Heart left ventricle (tissue), 16 donors: ENCODE data around the gene TXNDC11. TPM values are rescaled to one million over a fixed set of nuclear protein-coding genes. Genes with fewer than 3 reads are reported as not detected.

Experiments
- ATAC-seq, 4 donors: fragments of 200-7000 bp; cut with Tn5 transposase; one replicate each; pipeline ENCODE4 v1.9.1; 2020 to 2022; ENCODE audit warnings: moderate library complexity in 4 of 4, mild to moderate bottlenecking in 3 of 4, moderate number of reproducible peaks in 1 of 4
- DNase-seq, 5 donors: peaks; one replicate each; pipeline ENCODE4 v3.0.0-alpha.2; 2020
- H3K27ac ChIP-seq, 12 donors: fragments of 200-600 bp; sonication (generic) in 4 of 12; one replicate each; pipeline versions ENCODE4 v1.5.0 to v1.8.0; 2016 to 2022; ENCODE audit warnings: mild to moderate bottlenecking in 2 of 12
- H3K27me3 ChIP-seq, 9 donors: fragments of 200-600 bp; sonication (generic) in 2 of 9; one replicate each; pipeline versions ENCODE4 v1.5.1 to v1.8.0; 2016 to 2022; ENCODE audit warnings: mild to moderate bottlenecking in 3 of 9
- H3K36me3 ChIP-seq, 9 donors: fragments of 200-600 bp; sonication (generic) in 2 of 9; one replicate each; pipeline versions ENCODE4 v1.5.0 to v1.8.0; 2018 to 2022; ENCODE audit warnings: mild to moderate bottlenecking in 2 of 9
- H3K4me1 ChIP-seq, 12 donors: fragments of 200-600 bp; sonication (generic) in 4 of 12; one replicate each; pipeline versions ENCODE4 v1.5.0 to v1.8.0; 2016 to 2022; ENCODE audit warnings: mild to moderate bottlenecking in 3 of 12
- H3K4me3 ChIP-seq, 12 donors: fragments of 200-600 bp; sonication (generic) in 4 of 12; one replicate each; pipeline versions ENCODE4 v1.5.0 to v1.8.0; 2017 to 2022; ENCODE audit warnings: mild to moderate bottlenecking in 9 of 12, moderate library complexity in 4 of 12
- H3K9me3 ChIP-seq, 12 donors: fragments of 200-600 bp; sonication (generic) in 4 of 12; one replicate each; pipeline versions ENCODE4 v1.5.0 to v1.8.0; 2016 to 2022; ENCODE audit warnings: mild to moderate bottlenecking in 1 of 12
- POLR2A ChIP-seq, 2 donors: fragments of 450-650 bp; IDR thresholded peaks; one replicate each; pipeline ENCODE4 v1.6.1; 2017; ENCODE audit warnings: antibody characterized with exemption in 2 of 2, mild to moderate bottlenecking in 2 of 2, moderate library complexity in 2 of 2
- WGBS, 4 donors: extraction: QIAGEN DNeasy Blood & Tissue Kit in 2 of 4; methylation state at CpG; one replicate each; pipeline versions ENCODE4 v1.1.5 to v1.1.7; 2013 to 2018; 5-methylcytosine and 5-hydroxymethylcytosine counted together
- intact Hi-C, 10 donors: fragments of 100-400 bp; cut with DNase I; formaldehyde crosslinking; loops; one replicate each; pipeline versions ENCODE4 v1.11.1 to v1.14.2; 2022
- polyA plus RNA-seq, 2 donors: library from polyadenylated mRNA; stranded (reverse); fragments of 200-250 nt; gene quantifications; one replicate each; pipeline ENCODE4 v1.2.3, GENCODE V29; 2013
- total RNA-seq, 9 donors: library from RNA; depleted of rRNA in 2 of 9; stranded (reverse); fragments of >200 nt in 2 of 9; fragmentation: NEBNext Ultra II Directional in 3 of 9; extraction: Animal tissue kit (Norgen Biotek cat#: 25700) in 3 of 9; gene quantifications; one replicate each; pipeline versions ENCODE4 v1.1.0 to v1.2.4, GENCODE V29; 2016 to 2023
- TF ChIP-seq, protein P1 (sequence below), 12 donors: fragments of 200-600 bp; sonication (generic) in 4 of 12; IDR thresholded peaks; one replicate each; pipeline versions ENCODE4 v1.5.0 to v1.8.0; 2018 to 2022; ENCODE audit warnings: antibody characterized with exemption in 12 of 12, mild to moderate bottlenecking in 5 of 12
- donor health status: ischemic (EF 13 %, LVEDD 7.1; RV severe dilation, severe dysfunction).
- donor health status: healthy with polysubstance abuse.
- donor health status: DM: no; HTN: yes; CAD: no.
- donor health status: DM: no; HTN: no; CAD: no.
- donor health status: ischemic (EF 25% LVEDD 6.9; RV normal size, moderate dysfunction).
- donor health status: ischemic (EF 25% LVEDD 5.7; RV mildly dilated, moderate dysfunction).
- donor health status: healthy.
- donor health status: DM: yes; HTN: yes; CAD: no.
- donor health status: ischemic (EF 35%, LVEDD 5.7; RV mildly dilated, moderate dysfunction).
- donor health status: nonischemic (EF 11% LVEDD 7.7; RV severe dilation, severe dysfunction).
- donor health status: DM: yes; HTN: yes; CAD: no.
- donor health status: PGD.
- donor health status: ischemic (EF 29% LVEDD 5.4; RV normal size, mild dysfunction).
- donor health status: nonischemic (EF 23%, LVEDD 6.1; RV moderate dilation, normal function).

TXNDC11 gene
- total and polyA plus RNA-seq, 11 donors: 18.9 to 53.1 (median 25.9) TPM

DNA sequence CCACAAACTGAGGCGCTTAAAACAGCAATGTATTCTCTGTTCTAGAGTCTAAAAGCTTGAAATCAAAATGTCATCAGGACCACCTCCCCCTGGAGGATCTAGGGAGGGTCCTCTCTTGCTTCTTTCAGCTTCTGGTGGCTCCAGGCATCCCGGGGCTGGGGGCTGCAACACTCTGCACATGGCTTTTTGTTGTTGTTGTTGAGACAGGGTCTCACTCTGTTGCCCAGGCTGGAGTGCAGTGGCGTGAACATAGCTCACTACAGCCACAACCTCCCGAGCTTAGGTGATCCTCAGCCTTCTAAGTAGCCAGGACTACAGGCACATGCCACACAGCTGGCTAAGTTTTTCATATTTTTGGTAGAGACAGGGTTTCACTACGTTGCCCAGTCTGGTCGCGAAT lies 111.4 kb downstream of the TXNDC11 start:
- no peaks in the 10 kb centered on the region for H3K9me3 ChIP-seq
- H3K36me3 ChIP-seq: no peaks in the 10 kb centered on the region
- no peaks in the 10 kb centered on the region for H3K27me3 ChIP-seq
- intact Hi-C loops: loop anchor here in 1 of 10 donors (10.0 kb wide), 2 partner anchors 46 to 126 kb away; partner anchors contain the start of gene LITAF
- ATAC-seq: no peak
- DNase-seq: no peak
- H3K27ac ChIP-seq: no peak overlapping the region
- TF ChIP-seq, protein P1, sequence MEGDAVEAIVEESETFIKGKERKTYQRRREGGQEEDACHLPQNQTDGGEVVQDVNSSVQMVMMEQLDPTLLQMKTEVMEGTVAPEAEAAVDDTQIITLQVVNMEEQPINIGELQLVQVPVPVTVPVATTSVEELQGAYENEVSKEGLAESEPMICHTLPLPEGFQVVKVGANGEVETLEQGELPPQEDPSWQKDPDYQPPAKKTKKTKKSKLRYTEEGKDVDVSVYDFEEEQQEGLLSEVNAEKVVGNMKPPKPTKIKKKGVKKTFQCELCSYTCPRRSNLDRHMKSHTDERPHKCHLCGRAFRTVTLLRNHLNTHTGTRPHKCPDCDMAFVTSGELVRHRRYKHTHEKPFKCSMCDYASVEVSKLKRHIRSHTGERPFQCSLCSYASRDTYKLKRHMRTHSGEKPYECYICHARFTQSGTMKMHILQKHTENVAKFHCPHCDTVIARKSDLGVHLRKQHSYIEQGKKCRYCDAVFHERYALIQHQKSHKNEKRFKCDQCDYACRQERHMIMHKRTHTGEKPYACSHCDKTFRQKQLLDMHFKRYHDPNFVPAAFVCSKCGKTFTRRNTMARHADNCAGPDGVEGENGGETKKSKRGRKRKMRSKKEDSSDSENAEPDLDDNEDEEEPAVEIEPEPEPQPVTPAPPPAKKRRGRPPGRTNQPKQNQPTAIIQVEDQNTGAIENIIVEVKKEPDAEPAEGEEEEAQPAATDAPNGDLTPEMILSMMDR (IDR thresholded peaks at IDR 0.05): no peak
- peaks cover 0 to 60% (median 6%) of the 10 kb centered on the region in 12 donors for H3K4me1 ChIP-seq
- H3K4me3 ChIP-seq: no peak overlapping the region
- 88 to 91% (median 90%) methylated on average over 7 of the region's 7 CpGs for WGBS, 4 donors

DNA sequence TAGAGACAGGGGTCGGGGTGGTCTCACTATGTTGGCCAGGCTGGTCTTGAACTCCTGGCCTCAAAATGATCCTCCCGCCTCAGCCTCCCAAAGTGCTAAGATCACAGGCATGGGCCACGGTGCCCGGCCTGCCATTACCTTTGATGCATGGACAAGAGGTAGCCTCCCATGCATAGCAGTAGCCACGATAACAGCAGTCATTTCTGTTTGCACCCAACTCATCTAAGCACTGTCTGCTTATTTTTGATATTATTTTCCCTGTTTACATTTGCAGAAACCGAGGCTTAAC lies 111.9 kb downstream of the TXNDC11 start:
- no peak for ATAC-seq
- TF ChIP-seq, protein P1 (IDR thresholded peaks at IDR 0.05): no peak
- TF ChIP-seq POLR2A (IDR thresholded peaks at IDR 0.05): no peak
- 91 to 94% (median 92%) methylated on average over 6 of the region's 6 CpGs for WGBS, 4 donors
- DNase-seq: no peak
- Histone ChIP-seq H3K27ac (no peak overlapping the region), H3K4me3 (no peak overlapping the region), H3K27me3 (no peaks in the 10 kb centered on the region), H3K4me1 (peaks cover 0 to 65% (median 6%) of the 10 kb centered on the region in 12 donors), H3K36me3 (no peaks in the 10 kb centered on the region), H3K9me3 (no peaks in the 10 kb centered on the region)
- intact Hi-C loops: loop anchor here in 1 of 10 donors (10.0 kb wide), 2 partner anchors 46 to 126 kb away; partner anchors contain the start of gene LITAF

DNA sequence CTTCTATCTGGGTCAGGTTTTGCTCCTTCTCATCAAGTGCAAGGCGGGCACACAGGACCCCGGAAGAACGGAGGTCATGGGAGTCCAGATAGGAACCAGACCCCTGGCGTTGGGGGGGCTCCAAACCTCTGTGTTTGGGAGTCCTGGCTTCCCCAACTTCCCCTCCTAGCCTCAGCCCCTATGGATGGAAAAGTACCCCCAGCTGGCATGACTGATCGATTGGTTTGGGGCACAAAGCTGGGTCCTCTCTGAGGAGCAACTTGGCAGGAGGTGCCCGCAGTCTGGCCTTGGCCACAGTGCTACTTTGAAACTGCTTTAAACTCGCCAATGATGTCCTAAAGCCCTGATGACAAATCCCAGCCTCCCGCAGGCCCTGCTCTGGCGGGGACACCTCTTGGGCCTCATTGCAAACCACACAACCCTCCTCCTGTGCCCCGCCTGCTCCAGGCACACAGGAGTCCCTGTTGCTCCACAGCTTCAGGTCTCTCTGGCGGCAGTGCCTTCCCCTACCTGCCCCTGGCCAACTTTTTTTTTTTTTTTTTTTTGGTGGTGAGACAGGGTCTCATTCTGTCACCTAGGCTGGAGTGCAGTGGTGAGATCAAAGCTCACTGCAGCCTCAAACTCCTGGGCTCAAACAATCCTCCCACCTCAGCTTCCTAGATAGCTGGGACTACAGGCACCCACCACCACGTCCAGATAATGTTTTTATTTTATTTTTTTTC lies 112.5 kb downstream of the TXNDC11 start:
- ATAC-seq (no peak), DNase-seq (no peak)
- WGBS, 4 donors: 89 to 91% (median 90%) methylated on average over 12 of the region's 12 CpGs
- peaks cover 0 to 70% (median 6%) of the 10 kb centered on the region in 12 donors for H3K4me1 ChIP-seq
- no peaks in the 10 kb centered on the region for H3K36me3 ChIP-seq
- no peaks in the 10 kb centered on the region for H3K27me3 ChIP-seq
- H3K9me3 ChIP-seq: no peaks in the 10 kb centered on the region
- H3K4me3 ChIP-seq: no peak overlapping the region
- TF ChIP-seq POLR2A (IDR thresholded peaks at IDR 0.05): no peak
- TF ChIP-seq, protein P1 (IDR thresholded peaks at IDR 0.05): no peak
- peak overlapping the region in 6 of 12 donors; percentile 47 to 84 (median 68) for H3K27ac ChIP-seq
- intact Hi-C loops: loop anchor here in 1 of 10 donors (10.0 kb wide), 2 partner anchors 45 to 125 kb away; partner anchors contain the start of gene LITAF

Other genes with a start within 250 kb of the TXNDC11 start
- gene LITAF, start 155.9 kb downstream of the TXNDC11 start, total RNA-seq: 100 to 1,000 TPM in 1 of 9 donors, 10 to 100 TPM in 8; 34.1 to 133 (median 54.0) TPM
- gene LITAF, start 155.9 kb downstream of the TXNDC11 start, polyA plus RNA-seq: 10 to 100 TPM; 12.2 to 32.5 TPM
- gene SNN, start 74.4 kb downstream of the TXNDC11 start, total RNA-seq: 10 to 100 TPM; 17.0 to 60.0 (median 36.4) TPM
- gene SNN, start 74.4 kb downstream of the TXNDC11 start, polyA plus RNA-seq: 10 to 100 TPM; 12.5 to 38.4 TPM
- gene ZC3H7A, start 54.4 kb upstream of the TXNDC11 start, total RNA-seq: 10 to 100 TPM; 20.2 to 42.3 (median 29.7) TPM
- gene ZC3H7A, start 54.4 kb upstream of the TXNDC11 start, polyA plus RNA-seq: 10 to 100 TPM; 16.9 to 17.7 TPM
- gene RSL1D1, start 108.7 kb upstream of the TXNDC11 start, total RNA-seq: 100 to 1,000 TPM in 3 of 9 donors, 10 to 100 TPM in 6; 81.4 to 125 (median 92.3) TPM
- 10 to 100 TPM; 38.3 to 88.1 TPM for gene RSL1D1, start 108.7 kb upstream of the TXNDC11 start, polyA plus RNA-seq
- gene GSPT1, start 173.1 kb upstream of the TXNDC11 start, total RNA-seq: 100 to 1,000 TPM in 2 of 9 donors, 10 to 100 TPM in 7; 58.2 to 131 (median 91.1) TPM
- gene GSPT1, start 173.1 kb upstream of the TXNDC11 start, polyA plus RNA-seq: 100 to 1,000 TPM in 1 of 2 donors, 10 to 100 TPM in 1; 16.3 to 107 TPM
- gene NPIPB2, start 199.2 kb upstream of the TXNDC11 start, total RNA-seq: 1 to 10 TPM; 1.1 to 6.1 (median 2.5) TPM
- gene NPIPB2, start 199.2 kb upstream of the TXNDC11 start, polyA plus RNA-seq: 1 to 10 TPM; 4.0 to 8.4 TPM
- under 1 TPM in 1 of 9 donors, not detected in 8; 0.99 TPM for gene TNFRSF17, start 222.4 kb upstream of the TXNDC11 start, total RNA-seq
- not detected for gene TNFRSF17, start 222.4 kb upstream of the TXNDC11 start, polyA plus RNA-seq
- gene SNX29, start 233.9 kb upstream of the TXNDC11 start, total RNA-seq: 10 to 100 TPM in 8 of 9 donors, 1 to 10 TPM in 1; 8.4 to 26.2 (median 12.9) TPM
- 1 to 10 TPM; 3.7 to 4.3 TPM for gene SNX29, start 233.9 kb upstream of the TXNDC11 start, polyA plus RNA-seq